Tibial artery (tissue), 4 donors: ENCODE measurements around the gene GRID2.

Experiments
- DNase-seq, 2 donors: peaks; one replicate each; pipeline ENCODE4 v3.0.0-alpha.2; 2019
- H3K27ac ChIP-seq, 2 donors: fragments of 200-600 bp; sonication (generic) in 1 of 2; 1 replicate in 1 of 2; 2 replicates in 1 of 2; pipeline ENCODE4 v1.5.1; 2018 to 2019; ENCODE audit warnings: mild to moderate bottlenecking in 1 of 2
- H3K27me3 ChIP-seq, 2 donors: fragments of 200-600 bp; sonication (generic) in 1 of 2; one replicate each; pipeline versions ENCODE4 v1.5.1 to v1.6.0; 2016 to 2019
- H3K36me3 ChIP-seq, 3 donors: fragments of 200-600 bp; sonication (generic) in 2 of 3; one replicate each; pipeline ENCODE4 v1.5.1; 2016 to 2019; ENCODE audit warnings: mild to moderate bottlenecking in 2 of 3
- H3K4me1 ChIP-seq, 4 donors: fragments of 200-600 bp; sonication (generic) in 2 of 4; 1 replicate in 3 of 4; 2 replicates in 1 of 4; pipeline ENCODE4 v1.5.1; 2016 to 2019
- H3K4me3 ChIP-seq, 2 donors: fragments of 200-600 bp; sonication (generic) in 1 of 2; 1 replicate in 1 of 2; 2 replicates in 1 of 2; pipeline ENCODE4 v1.5.1; 2018 to 2019; ENCODE audit warnings: mild to moderate bottlenecking in 2 of 2
- H3K9me3 ChIP-seq, 3 donors: fragments of 200-600 bp; sonication (generic) in 1 of 3; one replicate each; pipeline ENCODE4 v1.5.1; 2016 to 2019
- CTCF ChIP-seq, 2 experiments: fragments of 200-600 bp in 1 of 2; fragments of 450-650 bp in 1 of 2; IDR thresholded peaks; one replicate each; pipeline ENCODE4 v1.5.1; 2017 to 2019; ENCODE audit warnings: antibody characterized with exemption in 2 of 2, mild to moderate bottlenecking in 1 of 2, moderate library complexity in 1 of 2
- intact Hi-C: fragments of 100-400 bp; cut with DNase I; formaldehyde crosslinking; loops from one replicate; pipeline ENCODE4 v1.15.0; 2023; ENCODE audit warnings: low total_unique reads

GRID2 gene

GRCh38 chr4:93368968-93369367 is 1065.2 kb downstream of the GRID2 start:
- no peaks in the 10 kb centered on the region for H3K27me3 ChIP-seq
- no peaks in the 10 kb centered on the region for H3K36me3 ChIP-seq
- H3K4me3 ChIP-seq = no peak overlapping the region
- TF ChIP-seq CTCF (IDR thresholded peaks at IDR 0.05) = no peak
- intact Hi-C loops = no loop called here
- no peaks in the 10 kb centered on the region for H3K4me1 ChIP-seq
- no peaks in the 10 kb centered on the region for H3K9me3 ChIP-seq
- H3K27ac ChIP-seq = no peak overlapping the region
- DNase-seq = no peak

GRCh38 chr4:93370256-93370655 is 1066.5 kb downstream of the GRID2 start:
- no peaks in the 10 kb centered on the region for H3K27me3 ChIP-seq
- no peaks in the 10 kb centered on the region for H3K4me1 ChIP-seq
- H3K4me3 ChIP-seq = no peak overlapping the region
- no peaks in the 10 kb centered on the region for H3K36me3 ChIP-seq
- DNase-seq = no peak
- intact Hi-C loops = no loop called here
- no peak overlapping the region for H3K27ac ChIP-seq
- TF ChIP-seq CTCF (IDR thresholded peaks at IDR 0.05) = no peak
- no peaks in the 10 kb centered on the region for H3K9me3 ChIP-seq

GRCh38 chr4:93373893-93374860 is 1070.4 kb downstream of the GRID2 start:
- no peaks in the 10 kb centered on the region for H3K27me3 ChIP-seq
- no peak for DNase-seq
- H3K9me3 ChIP-seq = no peaks in the 10 kb centered on the region
- no peak for TF ChIP-seq CTCF (IDR thresholded peaks at IDR 0.05)
- intact Hi-C loops = no loop called here
- no peak overlapping the region for H3K27ac ChIP-seq
- H3K4me3 ChIP-seq = no peak overlapping the region
- H3K36me3 ChIP-seq = no peaks in the 10 kb centered on the region
- no peaks in the 10 kb centered on the region for H3K4me1 ChIP-seq

- H3K36me3 ChIP-seq = no peaks in the 10 kb centered on the region
- no peak overlapping the region for H3K4me3 ChIP-seq
- no peak overlapping the region for H3K27ac ChIP-seq
- intact Hi-C loops = no loop called here
- no peak for TF ChIP-seq CTCF (IDR thresholded peaks at IDR 0.05)
- no peaks in the 10 kb centered on the region for H3K4me1 ChIP-seq
- H3K9me3 ChIP-seq = no peaks in the 10 kb centered on the region
- no peak for DNase-seq
- H3K27me3 ChIP-seq = no peaks in the 10 kb centered on the region
Measured at GRCh38 chr4:93384241-93384640, 1080.5 kb downstream of the GRID2 start.

- no peak for DNase-seq
- TF ChIP-seq CTCF (IDR thresholded peaks at IDR 0.05) = no peak
- Histone ChIP-seq H3K36me3 (no peaks in the 10 kb centered on the region), H3K4me1 (no peaks in the 10 kb centered on the region), H3K4me3 (no peak overlapping the region), H3K9me3 (no peaks in the 10 kb centered on the region), H3K27ac (no peak overlapping the region), H3K27me3 (no peaks in the 10 kb centered on the region)
- intact Hi-C loops = no loop called here
Measured at GRCh38 chr4:93384887-93385286, 1081.1 kb downstream of the GRID2 start.
